DND-41 (cell line): ENCODE data around the gene SLC2A10.

Experiments used
- EZH2 ChIP-seq: IDR thresholded peaks from 3 replicates; pipeline ENCODE4 v1.6.1; 2012; ENCODE audit warnings: borderline replicate concordance, low read depth, mild to moderate bottlenecking, moderate library complexity, low read length, inconsistent platforms; ENCODE audit not compliant: severe bottlenecking
- TF ChIP-seq, protein P1 (sequence below): IDR thresholded peaks from 2 replicates; pipeline ENCODE4 v1.5.1; 2012; ENCODE audit warnings: borderline replicate concordance, low read length, moderate library complexity, mild to moderate bottlenecking; ENCODE audit not compliant: poor library complexity, severe bottlenecking; ENCODE audit errors: extremely low read depth

GRCh38 chr20:46770330-46771194 lies 61.1 kb downstream of the SLC2A10 start:
- TF ChIP-seq, protein P1, sequence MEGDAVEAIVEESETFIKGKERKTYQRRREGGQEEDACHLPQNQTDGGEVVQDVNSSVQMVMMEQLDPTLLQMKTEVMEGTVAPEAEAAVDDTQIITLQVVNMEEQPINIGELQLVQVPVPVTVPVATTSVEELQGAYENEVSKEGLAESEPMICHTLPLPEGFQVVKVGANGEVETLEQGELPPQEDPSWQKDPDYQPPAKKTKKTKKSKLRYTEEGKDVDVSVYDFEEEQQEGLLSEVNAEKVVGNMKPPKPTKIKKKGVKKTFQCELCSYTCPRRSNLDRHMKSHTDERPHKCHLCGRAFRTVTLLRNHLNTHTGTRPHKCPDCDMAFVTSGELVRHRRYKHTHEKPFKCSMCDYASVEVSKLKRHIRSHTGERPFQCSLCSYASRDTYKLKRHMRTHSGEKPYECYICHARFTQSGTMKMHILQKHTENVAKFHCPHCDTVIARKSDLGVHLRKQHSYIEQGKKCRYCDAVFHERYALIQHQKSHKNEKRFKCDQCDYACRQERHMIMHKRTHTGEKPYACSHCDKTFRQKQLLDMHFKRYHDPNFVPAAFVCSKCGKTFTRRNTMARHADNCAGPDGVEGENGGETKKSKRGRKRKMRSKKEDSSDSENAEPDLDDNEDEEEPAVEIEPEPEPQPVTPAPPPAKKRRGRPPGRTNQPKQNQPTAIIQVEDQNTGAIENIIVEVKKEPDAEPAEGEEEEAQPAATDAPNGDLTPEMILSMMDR: no peak
- TF ChIP-seq EZH2: no peak
